Measurements from ENCODE around the gene CXCL14.

DNA sequence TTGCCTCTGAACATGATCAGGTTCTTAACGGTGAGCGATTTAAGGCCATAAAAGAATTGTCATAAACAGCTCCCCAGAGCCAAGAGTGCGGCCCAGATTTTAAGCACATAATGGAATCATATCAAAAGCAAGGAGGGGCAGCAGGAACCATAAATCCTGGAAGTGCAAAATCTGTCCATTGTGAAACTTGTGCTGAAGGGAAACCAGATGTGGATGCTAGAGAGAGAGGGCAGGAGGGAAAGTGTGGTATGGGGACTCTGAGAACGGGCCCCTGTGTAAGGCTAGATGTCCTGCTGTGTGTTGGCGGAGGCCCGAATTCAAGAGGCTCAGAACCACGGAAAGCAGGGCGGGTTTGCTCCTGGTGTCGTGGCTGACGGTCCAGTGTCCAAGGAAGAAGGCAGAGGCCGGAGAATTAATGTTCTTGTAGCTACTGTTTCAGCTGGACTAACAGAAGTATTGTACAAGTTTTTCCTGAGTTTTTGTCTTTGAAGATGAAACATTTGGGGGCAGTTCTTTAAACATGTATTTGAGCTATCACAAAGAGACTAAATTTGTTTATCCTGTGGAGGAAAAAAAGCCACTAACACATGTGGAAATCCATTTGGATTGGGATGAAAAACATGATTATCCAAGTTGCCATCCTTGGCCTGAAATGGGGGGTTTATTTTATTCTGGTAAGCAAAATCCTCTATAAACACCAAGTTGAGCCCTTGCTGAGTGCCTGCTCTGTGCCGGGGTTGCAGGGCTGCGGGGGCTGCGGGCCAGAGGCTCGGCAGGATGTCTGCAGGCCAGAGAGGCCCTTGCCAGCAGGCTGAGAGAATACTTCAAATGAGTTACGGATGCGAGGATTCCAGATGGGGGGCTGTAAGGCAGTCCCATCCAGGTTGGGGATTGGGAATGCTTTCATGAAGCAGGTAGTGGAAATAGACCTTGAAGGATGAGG lies 9.2 kb upstream of the CXCL14 start:
- TF ChIP-seq POLR2AphosphoS5 (IDR thresholded peaks at IDR 0.05): peak in 1 of 4 donors; percentile 13
- TF ChIP-seq, protein P1, sequence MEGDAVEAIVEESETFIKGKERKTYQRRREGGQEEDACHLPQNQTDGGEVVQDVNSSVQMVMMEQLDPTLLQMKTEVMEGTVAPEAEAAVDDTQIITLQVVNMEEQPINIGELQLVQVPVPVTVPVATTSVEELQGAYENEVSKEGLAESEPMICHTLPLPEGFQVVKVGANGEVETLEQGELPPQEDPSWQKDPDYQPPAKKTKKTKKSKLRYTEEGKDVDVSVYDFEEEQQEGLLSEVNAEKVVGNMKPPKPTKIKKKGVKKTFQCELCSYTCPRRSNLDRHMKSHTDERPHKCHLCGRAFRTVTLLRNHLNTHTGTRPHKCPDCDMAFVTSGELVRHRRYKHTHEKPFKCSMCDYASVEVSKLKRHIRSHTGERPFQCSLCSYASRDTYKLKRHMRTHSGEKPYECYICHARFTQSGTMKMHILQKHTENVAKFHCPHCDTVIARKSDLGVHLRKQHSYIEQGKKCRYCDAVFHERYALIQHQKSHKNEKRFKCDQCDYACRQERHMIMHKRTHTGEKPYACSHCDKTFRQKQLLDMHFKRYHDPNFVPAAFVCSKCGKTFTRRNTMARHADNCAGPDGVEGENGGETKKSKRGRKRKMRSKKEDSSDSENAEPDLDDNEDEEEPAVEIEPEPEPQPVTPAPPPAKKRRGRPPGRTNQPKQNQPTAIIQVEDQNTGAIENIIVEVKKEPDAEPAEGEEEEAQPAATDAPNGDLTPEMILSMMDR (IDR thresholded peaks at IDR 0.05): no peak
